ENCODE data around the gene TPGS2. TPM values are rescaled to one million over a fixed set of nuclear protein-coding genes. Genes with fewer than 3 reads are reported as not detected.
A peak's percentile ranks its signal among the peaks of the same experiment; 100 is the strongest.

The TPGS2 gene, protein sequence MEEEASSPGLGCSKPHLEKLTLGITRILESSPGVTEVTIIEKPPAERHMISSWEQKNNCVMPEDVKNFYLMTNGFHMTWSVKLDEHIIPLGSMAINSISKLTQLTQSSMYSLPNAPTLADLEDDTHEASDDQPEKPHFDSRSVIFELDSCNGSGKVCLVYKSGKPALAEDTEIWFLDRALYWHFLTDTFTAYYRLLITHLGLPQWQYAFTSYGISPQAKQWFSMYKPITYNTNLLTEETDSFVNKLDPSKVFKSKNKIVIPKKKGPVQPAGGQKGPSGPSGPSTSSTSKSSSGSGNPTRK
- 135 and 151 TPM in 2 replicates for total RNA-seq (2021; fragmentation: NEBNext Ultra II Directional; extraction: Animal tissue kit (Norgen Biotek cat#: 25700))
- polyA plus RNA-seq (2011; rRNA removed): 206 and 273 TPM in 2 replicates
- 227 TPM for polyA plus RNA-seq (2011; cell fraction: cytosol; rRNA removed)
- 153 TPM for polyA plus RNA-seq (2011; cell fraction: nucleus; rRNA removed)
- polyA plus RNA-seq (2012, experiment 1 of 2): 161 to 177 TPM (median 174 TPM) in 4 replicates
- 149 TPM for polyA plus RNA-seq (2012, experiment 2 of 2)
- 128 TPM for polyA plus RNA-seq (2013, experiment 1 of 2)
- polyA plus RNA-seq (2013, experiment 2 of 2): 131 TPM
- polyA minus RNA-seq (2011; rRNA and poly(A)+ RNA removed): 328 and 413 TPM in 2 replicates
- polyA minus RNA-seq (2011; cell fraction: cytosol; rRNA and poly(A)+ RNA removed): 126 TPM
- 119 TPM for polyA minus RNA-seq (2011; cell fraction: nucleus; rRNA and poly(A)+ RNA removed)
- long read RNA-seq, experiment 1, full-length matches to known transcripts: 87 of 155 reads
- long read RNA-seq, experiment 1, partial matches to known transcripts: 24 of 155 reads
- long read RNA-seq, experiment 1, other reads (novel, unspliced or antisense): 44 of 155 reads
- long read RNA-seq, experiment 2, full-length matches to known transcripts: 112 of 121 reads
- long read RNA-seq, experiment 2, partial matches to known transcripts: 0 of 121 reads
- long read RNA-seq, experiment 2, other reads (novel, unspliced or antisense): 9 of 121 reads

DNA sequence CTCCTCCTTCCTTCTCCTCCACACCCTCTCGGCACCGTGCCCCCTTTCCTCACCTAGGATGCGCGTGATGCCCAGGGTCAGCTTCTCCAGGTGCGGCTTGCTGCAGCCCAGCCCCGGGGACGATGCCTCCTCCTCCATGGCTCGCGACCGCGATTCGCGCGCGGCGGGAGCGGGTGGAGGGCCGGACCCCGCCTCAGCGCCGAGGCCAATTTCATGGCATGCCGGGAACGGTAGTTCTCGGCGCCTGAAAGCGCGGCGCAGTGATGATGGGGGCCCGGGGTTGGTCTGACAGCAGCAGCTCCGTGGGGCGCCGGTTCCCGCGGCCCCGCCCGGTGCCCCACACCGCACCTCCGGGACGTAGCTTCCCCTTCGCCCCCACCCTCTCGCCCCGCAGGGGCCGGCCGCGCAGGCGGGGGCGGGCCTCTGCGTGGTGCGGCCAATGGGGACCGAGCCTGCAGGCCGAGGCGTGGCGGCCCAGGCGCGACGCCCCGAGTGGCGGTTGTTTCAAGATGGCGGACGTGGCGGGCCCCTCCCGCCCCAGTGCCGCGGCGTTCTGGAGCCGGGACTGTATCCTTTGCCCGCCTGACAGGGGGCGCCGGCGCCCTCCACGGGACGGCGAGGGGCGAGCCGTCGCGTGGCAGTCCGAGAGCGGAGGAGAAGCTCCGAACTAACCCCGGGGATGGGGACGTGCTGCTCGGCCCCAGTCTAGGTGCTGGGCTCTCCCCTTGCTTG lies at the start of gene TPGS2, which contains the start of gene KIAA1328:
Gene TPGS2, minus strand, starts transcription at position 373 of the 732 bp plus-strand sequence. Its CDS starts 235 bp downstream, at position 138.
Gene KIAA1328, plus strand, starts transcription at position 498 of the 732 bp plus-strand sequence. Its CDS starts 12 bp downstream, at position 510.
- Histone ChIP-seq H3K79me2 (ENCODE audit: control insufficient read depth in 1 of 2, insufficient read depth in 2 of 2, low read length in 2 of 2) (peaks cover 0 to 12% of the 10 kb centered on the region in 2 experiments; a peak in 3 of 4 replicates), H3K79me1 (ENCODE audit: low read depth, low read length) (no peaks in the 10 kb centered on the region; the same call in 1 of the 2 replicates), H2AFZ (ENCODE audit: low read length) (peak within 1 kb of the TSS; percentile 88), H3K4me3 (ENCODE audit: extremely low read depth in 1 of 4, insufficient read depth in 2 of 4, low read depth in 3 of 4, low read length in 4 of 4) (peak within 1 kb of the TSS; percentile 92 to 98 (median 95)), H3K27me3 (replicated peaks in 1 of 4; ENCODE audit: control insufficient read depth in 3 of 4, extremely low read depth in 1 of 4, insufficient read depth in 3 of 4, low read length in 3 of 4) (no peaks in the 10 kb centered on the region), H4K8ac (ENCODE audit: extremely low read depth, insufficient read depth, low read length) (peak within 1 kb of the TSS; percentile 94), H3K4me2 (ENCODE audit: insufficient read depth in 1 of 2, low read depth in 2 of 2, low read length in 2 of 2) (peak within 1 kb of the TSS; percentile 71 to 95), H2BK15ac (ENCODE audit: low read length) (0 out of 2 replicates have a peak within 1 kb of the TSS, but pooled peaks have one; percentile 22), H2BK20ac (ENCODE audit: low read length) (no peak within 1 kb of the TSS), H3K27ac (ENCODE audit: low read depth, low read length) (peak within 1 kb of the TSS; percentile 68), H3K23ac (ENCODE audit: insufficient read length) (no peak within 1 kb of the TSS), H3K23me2 (ENCODE audit: low read depth, low read length) (peaks cover 7% of the 10 kb centered on the region), H4K91ac (replicated peaks; ENCODE audit: insufficient read length, low read length) (peak within 1 kb of the TSS; percentile 86), H4K5ac (ENCODE audit: insufficient read length, low read depth, low read length) (peak within 1 kb of the TSS; percentile 73), H3K56ac (replicated peaks; ENCODE audit: insufficient read length, low read depth, low read length) (peak within 1 kb of the TSS; percentile 70), H2BK120ac (replicated peaks; ENCODE audit: low read depth, low read length) (no peak within 1 kb of the TSS), H3K14ac (ENCODE audit: insufficient read length) (no peak within 1 kb of the TSS), H2AK5ac (ENCODE audit: low read depth, low read length) (no peak within 1 kb of the TSS), H3K4me1 (replicated peaks in 1 of 4; ENCODE audit: control insufficient read depth in 3 of 4, insufficient read depth in 4 of 4, low read length in 3 of 4) (peaks cover 0 to 5% (median 2%) of the 10 kb centered on the region in 4 experiments; a peak in 1 of 7 replicates), H3K36me3 (ENCODE audit: control insufficient read depth in 2 of 4, insufficient read depth in 4 of 4, low read length in 3 of 4) (no peaks in the 10 kb centered on the region; a peak in 1 of 8 replicates), H4K20me1 (replicated peaks in 1 of 2; ENCODE audit: control insufficient read depth in 1 of 2, insufficient read depth in 2 of 2, low read length in 2 of 2) (no peaks in the 10 kb centered on the region), H3K18ac (ENCODE audit: extremely low read depth, low read length) (peak within 1 kb of the TSS; percentile 94), H3K9ac (replicated peaks in 1 of 4; ENCODE audit: extremely low read depth in 1 of 4, low read depth in 3 of 4, low read length in 3 of 4) (peak within 1 kb of the TSS; percentile 70 to 95 (median 81)), H3K4ac (replicated peaks; ENCODE audit: insufficient read length, low read depth, low read length) (peak within 1 kb of the TSS; percentile 89), H2BK5ac (ENCODE audit: low read depth, low read length) (peak within 1 kb of the TSS; percentile 98), H2BK12ac (ENCODE audit: low read depth, low read length) (peak within 1 kb of the TSS; percentile 97), H3K9me3 (ENCODE audit: insufficient read depth in 2 of 2, low read depth in 1 of 2, low read length in 1 of 2) (no peaks in the 10 kb centered on the region)
- ChIA-PET CTCF (ENCODE audit: partially characterized antibody) (interaction anchor here (0.6 to 2.6 kb wide), 15 partner anchors 11 to 141 kb away, joined by 3 to 14 read pairs (median 4); no protein-coding TSS in a partner anchor), POLR2A (ENCODE audit: partially characterized antibody) (interaction anchor here (0.6 to 1.6 kb wide), 5 partner anchors 12 to 160 kb away, joined by 3 to 5 read pairs (median 4); no protein-coding TSS in a partner anchor)
- 1% methylated on average over 61 of the region's 83 CpGs; no CpG with 5 or more reads in 1 of the 2 experiments for WGBS, 2 experiments (ENCODE audit: extremely low coverage in 1 of 2, insufficient coverage in 1 of 2, insufficient read length in 1 of 2, insufficient replicate concordance in 2 of 2, low coverage in 1 of 2, low lambda C conversion rate in 2 of 2, missing lambda C conversion rate in 1 of 2)
- peak; percentile 61 to 90 for DNase-seq (ENCODE audit: low read depth in 1 of 2, low spot score in 2 of 2)
- FAIRE-seq: no peak
- peak; percentile 80 for TF ChIP-seq PHF8 (conservative IDR thresholded peaks at IDR 0.05; ENCODE audit: low read depth, low read length)
- TF ChIP-seq SIX5 (IDR thresholded peaks at IDR 0.05; ENCODE audit: low read depth, low read length): peak; percentile 37; the same call in 1 of the 2 replicates
- no peak for TF ChIP-seq KDM5A (IDR thresholded peaks at IDR 0.05; ENCODE audit: low read length)
- TF ChIP-seq, protein P1, sequence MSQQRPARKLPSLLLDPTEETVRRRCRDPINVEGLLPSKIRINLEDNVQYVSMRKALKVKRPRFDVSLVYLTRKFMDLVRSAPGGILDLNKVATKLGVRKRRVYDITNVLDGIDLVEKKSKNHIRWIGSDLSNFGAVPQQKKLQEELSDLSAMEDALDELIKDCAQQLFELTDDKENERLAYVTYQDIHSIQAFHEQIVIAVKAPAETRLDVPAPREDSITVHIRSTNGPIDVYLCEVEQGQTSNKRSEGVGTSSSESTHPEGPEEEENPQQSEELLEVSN (IDR thresholded peaks at IDR 0.05): peak; percentile 76
- TF ChIP-seq RFX5 (IDR thresholded peaks at IDR 0.05; ENCODE audit: borderline replicate concordance, low read depth, low read length): no peak
- TF ChIP-seq CEBPB (IDR thresholded peaks at IDR 0.05; ENCODE audit: low read depth, low read length): no peak; the same call in 1 of the 2 replicates

Measured in H1 (cell line).